Measurements from ENCODE around the gene INSL4.
A peak's percentile ranks its signal among the peaks of the same experiment; 100 is the strongest.

INSL4 gene

GRCh38 chr9:5230554-5230953, 665 bp upstream of the INSL4 start:
- Histone ChIP-seq H3K9me3 (ENCODE audit: control insufficient read depth, low read length) (no peaks in the 10 kb centered on the region), H3K27me3 (ENCODE audit: control insufficient read depth, insufficient read depth, low read length, poor library complexity, severe bottlenecking) (no peaks in the 10 kb centered on the region), H3K36me3 (ENCODE audit: control insufficient read depth, insufficient read depth, low read length) (no peaks in the 10 kb centered on the region), H3K27ac (ENCODE audit: insufficient read depth, low read depth, low read length, poor library complexity, severe bottlenecking) (no peak overlapping the region), H3K4me1 (ENCODE audit: control insufficient read depth, insufficient read depth, low read length) (no peaks in the 10 kb centered on the region), H3K4me3 (ENCODE audit: insufficient read depth, low read depth, low read length) (no peak overlapping the region)
- whole genome bisulfite sequencing, 2 experiments = 93% methylated on average over 10 of the region's 10 CpGs

- no peaks in the 10 kb centered on the region for H3K4me1 ChIP-seq (ENCODE audit: control insufficient read depth, insufficient read depth, low read length)
- 73 to 79% methylated on average over 4 to 5 of the region's 5 CpGs for WGBS, 2 experiments
- no peaks in the 10 kb centered on the region for H3K36me3 ChIP-seq (ENCODE audit: control insufficient read depth, insufficient read depth, low read length)
- no peaks in the 10 kb centered on the region for H3K27me3 ChIP-seq (ENCODE audit: control insufficient read depth, insufficient read depth, low read length, poor library complexity, severe bottlenecking)
- H3K9me3 ChIP-seq (ENCODE audit: control insufficient read depth, low read length) = no peaks in the 10 kb centered on the region
- no peak overlapping the region for H3K4me3 ChIP-seq (ENCODE audit: insufficient read depth, low read depth, low read length)
- H3K27ac ChIP-seq (ENCODE audit: insufficient read depth, low read depth, low read length, poor library complexity, severe bottlenecking) = no peak overlapping the region
Observed at GRCh38 chr9:5263351-5264218, 32.4 kb downstream of the INSL4 start.

GRCh38 chr9:5264219-5264595, 33.0 kb downstream of the INSL4 start:
- Histone ChIP-seq H3K4me3 (ENCODE audit: insufficient read depth, low read depth, low read length) (no peak overlapping the region), H3K36me3 (ENCODE audit: control insufficient read depth, insufficient read depth, low read length) (no peaks in the 10 kb centered on the region), H3K4me1 (ENCODE audit: control insufficient read depth, insufficient read depth, low read length) (no peaks in the 10 kb centered on the region)

GRCh38 chr9:5265939-5266338, 34.7 kb downstream of the INSL4 start:
- Histone ChIP-seq H3K4me3 (ENCODE audit: insufficient read depth, low read depth, low read length) (no peak overlapping the region), H3K36me3 (ENCODE audit: control insufficient read depth, insufficient read depth, low read length) (no peaks in the 10 kb centered on the region), H3K4me1 (ENCODE audit: control insufficient read depth, insufficient read depth, low read length) (peaks cover 2% of the 10 kb centered on the region), H3K27ac (ENCODE audit: insufficient read depth, low read depth, low read length, poor library complexity, severe bottlenecking) (no peak overlapping the region), H3K27me3 (ENCODE audit: control insufficient read depth, insufficient read depth, low read length, poor library complexity, severe bottlenecking) (no peaks in the 10 kb centered on the region), H3K9me3 (ENCODE audit: control insufficient read depth, low read length) (no peaks in the 10 kb centered on the region)
- WGBS, 2 experiments = 41 to 43% methylated on average over 1 of the region's 1 CpG

More at GRCh38 chr9:5264219-5264595, 33.0 kb downstream of the INSL4 start:
- Histone ChIP-seq H3K27me3 (ENCODE audit: control insufficient read depth, insufficient read depth, low read length, poor library complexity, severe bottlenecking) (no peaks in the 10 kb centered on the region), H3K27ac (ENCODE audit: insufficient read depth, low read depth, low read length, poor library complexity, severe bottlenecking) (no peak overlapping the region), H3K9me3 (ENCODE audit: control insufficient read depth, low read length) (no peaks in the 10 kb centered on the region)

GRCh38 chr9:5269249-5269715, 38.1 kb downstream of the INSL4 start:
- Histone ChIP-seq H3K27ac (ENCODE audit: insufficient read depth, low read depth, low read length, poor library complexity, severe bottlenecking) (peak overlapping the region; percentile 23), H3K9me3 (ENCODE audit: control insufficient read depth, low read length) (no peaks in the 10 kb centered on the region), H3K27me3 (ENCODE audit: control insufficient read depth, insufficient read depth, low read length, poor library complexity, severe bottlenecking) (no peaks in the 10 kb centered on the region), H3K4me3 (ENCODE audit: insufficient read depth, low read depth, low read length) (no peak overlapping the region), H3K4me1 (ENCODE audit: control insufficient read depth, insufficient read depth, low read length) (peaks cover 2% of the 10 kb centered on the region), H3K36me3 (ENCODE audit: control insufficient read depth, insufficient read depth, low read length) (no peaks in the 10 kb centered on the region)
- WGBS, 2 experiments = 56 to 69% methylated on average over 6 of the region's 6 CpGs

GRCh38 chr9:5274770-5275169, 43.6 kb downstream of the INSL4 start:
- no peaks in the 10 kb centered on the region for H3K4me1 ChIP-seq (ENCODE audit: control insufficient read depth, insufficient read depth, low read length)
- WGBS, 2 experiments = 87 to 93% methylated on average over 2 of the region's 2 CpGs
- no peak overlapping the region for H3K27ac ChIP-seq (ENCODE audit: insufficient read depth, low read depth, low read length, poor library complexity, severe bottlenecking)
- no peaks in the 10 kb centered on the region for H3K36me3 ChIP-seq (ENCODE audit: control insufficient read depth, insufficient read depth, low read length)
- H3K27me3 ChIP-seq (ENCODE audit: control insufficient read depth, insufficient read depth, low read length, poor library complexity, severe bottlenecking) = no peaks in the 10 kb centered on the region
- H3K4me3 ChIP-seq (ENCODE audit: insufficient read depth, low read depth, low read length) = no peak overlapping the region
- no peaks in the 10 kb centered on the region for H3K9me3 ChIP-seq (ENCODE audit: control insufficient read depth, low read length)

- 94% methylated on average over 1 of the region's 2 CpGs; no CpG with 5 or more reads in 1 of the 2 experiments for WGBS, 2 experiments
- Histone ChIP-seq H3K9me3 (ENCODE audit: control insufficient read depth, low read length) (no peaks in the 10 kb centered on the region), H3K4me1 (ENCODE audit: control insufficient read depth, insufficient read depth, low read length) (no peaks in the 10 kb centered on the region), H3K27me3 (ENCODE audit: control insufficient read depth, insufficient read depth, low read length, poor library complexity, severe bottlenecking) (no peaks in the 10 kb centered on the region), H3K36me3 (ENCODE audit: control insufficient read depth, insufficient read depth, low read length) (no peaks in the 10 kb centered on the region), H3K4me3 (ENCODE audit: insufficient read depth, low read depth, low read length) (no peak overlapping the region), H3K27ac (ENCODE audit: insufficient read depth, low read depth, low read length, poor library complexity, severe bottlenecking) (no peak overlapping the region)
Observed at GRCh38 chr9:5278486-5278885, 47.3 kb downstream of the INSL4 start.

Data from ectodermal cell (in vitro differentiated cells).